Neural progenitor cell (in vitro differentiated cells): ENCODE measurements around the gene NFASC. TPM values are rescaled to one million over a fixed set of nuclear protein-coding genes. Genes with fewer than 3 reads are reported as not detected.

Experiments used
- DNase-seq: peaks from one replicate; pipeline ENCODE4 v3.0.0-alpha.2; 2016; ENCODE audit warnings: low spot score
- H2AFZ ChIP-seq: fragments of 200-600 bp; sonication (generic); replicated peaks from 2 replicates; pipeline ENCODE4 v1.6.1; 2016; ENCODE audit warnings: antibody characterized with exemption
- H3F3A ChIP-seq: fragments of 200-600 bp; sonication (generic); 2 replicates; pipeline ENCODE4 v1.6.1; 2016; ENCODE audit warnings: antibody characterized with exemption, low read depth
- H3K27ac ChIP-seq: fragments of 200-600 bp; sonication (generic); 2 replicates; pipeline ENCODE4 v1.5.1; 2016; ENCODE audit warnings: mild to moderate bottlenecking
- H3K27me3 ChIP-seq: fragments of 200-600 bp; sonication (generic); 2 replicates; pipeline ENCODE4 v1.6.1; 2016; ENCODE audit warnings: mild to moderate bottlenecking, moderate library complexity
- H3K36me3 ChIP-seq: fragments of 200-600 bp; sonication (generic); 2 replicates; pipeline ENCODE4 v1.5.1; 2016
- H3K4me1 ChIP-seq: fragments of 200-600 bp; sonication (generic); 2 replicates; pipeline ENCODE4 v1.6.1; 2016; ENCODE audit warnings: mixed run types
- H3K4me2 ChIP-seq: fragments of 200-600 bp; sonication (generic); 2 replicates; pipeline ENCODE4 v1.6.1; 2016
- H3K4me3 ChIP-seq: fragments of 200-600 bp; sonication (generic); 2 replicates; pipeline ENCODE4 v1.5.1; 2016
- H3K79me2 ChIP-seq: fragments of 200-600 bp; sonication (generic); 2 replicates; pipeline ENCODE4 v1.6.1; 2016; ENCODE audit warnings: low read depth
- H3K9ac ChIP-seq: fragments of 200-600 bp; sonication (generic); 2 replicates; pipeline ENCODE4 v1.6.1; 2016
- H3K9me3 ChIP-seq: fragments of 200-600 bp; sonication (generic); 2 replicates; pipeline ENCODE4 v1.5.1; 2016; ENCODE audit warnings: low read depth
- H4K20me1 ChIP-seq: fragments of 200-600 bp; sonication (generic); 2 replicates; pipeline ENCODE4 v1.6.1; 2016; ENCODE audit warnings: low read depth
- H3K27ac Mint-ChIP-seq: 3 replicates; pipeline ENCODE4 v1.8.0; 2021; ENCODE audit warnings: mixed read lengths
- H3K27me3 Mint-ChIP-seq: 2 replicates; pipeline ENCODE4 v1.8.0; 2022; ENCODE audit warnings: low read depth, mild to moderate bottlenecking, inconsistent platforms, moderate library complexity, mixed read lengths; ENCODE audit not compliant: insufficient read depth
- H3K36me3 Mint-ChIP-seq: 3 replicates; pipeline ENCODE4 v1.8.0; 2021; ENCODE audit warnings: mixed read lengths
- H3K4me1 Mint-ChIP-seq: 3 replicates; pipeline ENCODE4 v1.8.0; 2021; ENCODE audit warnings: mixed read lengths
- H3K4me3 Mint-ChIP-seq: 3 replicates; pipeline ENCODE4 v1.8.0; 2021; ENCODE audit warnings: mild to moderate bottlenecking, moderate library complexity, mixed read lengths
- H3K9me3 Mint-ChIP-seq: 3 replicates; pipeline ENCODE4 v1.8.0; 2020; ENCODE audit warnings: mixed read lengths
- EZH2 ChIP-seq: fragments of 200-600 bp; sonication (generic); IDR thresholded peaks from 2 replicates; pipeline ENCODE4 v1.6.1; 2017; ENCODE audit warnings: antibody characterized with exemption, mild to moderate bottlenecking, moderate library complexity
- EZH2phosphoT487 ChIP-seq: fragments of 200-600 bp; sonication (generic); IDR thresholded peaks from 2 replicates; pipeline ENCODE4 v1.6.1; 2017; ENCODE audit warnings: antibody characterized with exemption
- total RNA-seq: library from RNA; depleted of rRNA; stranded (reverse); fragments of >200 nt; gene quantifications from 2 replicates; pipeline ENCODE4 v1.2.3, GENCODE V29; 2015; ENCODE audit warnings: low replicate concordance
- TF ChIP-seq, protein P1 (sequence below): fragments of 200-600 bp; sonication (generic); IDR thresholded peaks from 2 replicates; pipeline ENCODE4 v1.5.1; 2017; ENCODE audit warnings: antibody characterized with exemption, mild to moderate bottlenecking

The NFASC gene
- total RNA-seq, 1 donor from 2014 or later = 2.5 TPM

DNA sequence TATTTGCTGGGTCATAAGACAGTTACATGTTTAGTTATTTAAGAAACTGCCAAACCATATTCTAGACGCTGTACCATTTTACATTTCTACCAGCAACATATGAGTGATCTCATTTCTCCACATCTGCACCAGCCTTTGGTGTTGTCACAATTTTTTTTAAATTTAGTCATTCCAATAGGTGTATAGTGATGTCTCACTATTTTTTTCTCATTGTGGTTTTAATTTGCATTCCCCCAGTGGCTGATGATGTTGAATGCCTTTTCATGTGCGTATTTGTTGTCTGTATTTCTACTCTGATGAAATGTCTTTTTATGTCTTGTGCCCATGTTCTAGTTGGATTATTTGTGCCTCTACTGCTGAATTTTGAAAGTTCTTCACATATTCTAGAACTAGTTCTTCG lies 38.4 kb downstream of the NFASC start:
- no peak overlapping the region for H3K4me3 Mint-ChIP-seq
- no peak for TF ChIP-seq EZH2phosphoT487
- TF ChIP-seq EZH2 = no peak
- TF ChIP-seq, protein P1, sequence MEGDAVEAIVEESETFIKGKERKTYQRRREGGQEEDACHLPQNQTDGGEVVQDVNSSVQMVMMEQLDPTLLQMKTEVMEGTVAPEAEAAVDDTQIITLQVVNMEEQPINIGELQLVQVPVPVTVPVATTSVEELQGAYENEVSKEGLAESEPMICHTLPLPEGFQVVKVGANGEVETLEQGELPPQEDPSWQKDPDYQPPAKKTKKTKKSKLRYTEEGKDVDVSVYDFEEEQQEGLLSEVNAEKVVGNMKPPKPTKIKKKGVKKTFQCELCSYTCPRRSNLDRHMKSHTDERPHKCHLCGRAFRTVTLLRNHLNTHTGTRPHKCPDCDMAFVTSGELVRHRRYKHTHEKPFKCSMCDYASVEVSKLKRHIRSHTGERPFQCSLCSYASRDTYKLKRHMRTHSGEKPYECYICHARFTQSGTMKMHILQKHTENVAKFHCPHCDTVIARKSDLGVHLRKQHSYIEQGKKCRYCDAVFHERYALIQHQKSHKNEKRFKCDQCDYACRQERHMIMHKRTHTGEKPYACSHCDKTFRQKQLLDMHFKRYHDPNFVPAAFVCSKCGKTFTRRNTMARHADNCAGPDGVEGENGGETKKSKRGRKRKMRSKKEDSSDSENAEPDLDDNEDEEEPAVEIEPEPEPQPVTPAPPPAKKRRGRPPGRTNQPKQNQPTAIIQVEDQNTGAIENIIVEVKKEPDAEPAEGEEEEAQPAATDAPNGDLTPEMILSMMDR = no peak
- no peaks in the 10 kb centered on the region for H3F3A ChIP-seq
- no peak overlapping the region for H3K9ac ChIP-seq
- H3K4me1 Mint-ChIP-seq = no peaks in the 10 kb centered on the region
- no peaks in the 10 kb centered on the region for H3K36me3 Mint-ChIP-seq
- no peaks in the 10 kb centered on the region for H3K9me3 ChIP-seq
- no peaks in the 10 kb centered on the region for H3K36me3 ChIP-seq
- no peaks in the 10 kb centered on the region for H3K27me3 Mint-ChIP-seq
- H3K4me1 ChIP-seq = no peaks in the 10 kb centered on the region
- H3K27ac Mint-ChIP-seq = no peak overlapping the region
- no peak overlapping the region for H3K4me3 ChIP-seq
- H2AFZ ChIP-seq = no peak overlapping the region
- no peaks in the 10 kb centered on the region for H4K20me1 ChIP-seq
- no peak overlapping the region for H3K27ac ChIP-seq
- H3K9me3 Mint-ChIP-seq = no peaks in the 10 kb centered on the region
- H3K27me3 ChIP-seq = no peaks in the 10 kb centered on the region
- H3K4me2 ChIP-seq = no peak overlapping the region
- H3K79me2 ChIP-seq = no peaks in the 10 kb centered on the region
- DNase-seq = no peak

DNA sequence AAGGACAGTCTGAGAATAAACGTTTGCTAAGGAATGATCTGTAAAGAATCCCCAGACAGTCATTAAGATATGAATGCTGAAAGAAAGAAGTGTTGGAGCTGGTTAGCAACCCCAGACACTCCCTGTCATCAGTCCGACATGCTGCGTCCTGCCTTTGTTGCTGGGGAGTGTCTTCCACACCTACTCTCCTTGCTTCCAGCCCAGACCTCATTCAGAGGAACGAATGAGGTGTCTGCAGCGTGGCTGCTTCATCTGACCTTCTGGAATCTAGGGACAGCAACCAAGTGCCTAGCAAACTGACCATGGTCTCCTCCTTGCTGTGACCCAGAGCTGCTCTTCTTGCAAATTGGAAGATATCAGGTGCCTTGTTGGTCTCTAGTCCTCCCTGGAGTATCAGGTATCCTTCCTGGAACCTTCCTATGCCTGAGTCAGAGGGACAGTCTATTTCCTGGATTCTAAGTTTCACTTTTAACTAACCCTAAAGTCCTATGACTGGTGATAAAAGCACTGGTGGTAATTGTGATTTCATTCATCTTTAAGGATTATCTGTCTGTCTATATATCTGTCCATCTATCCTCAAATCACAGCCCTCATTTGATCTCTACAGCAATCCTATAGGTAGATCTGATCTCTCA lies 45.3 kb downstream of the NFASC start:
- H3K4me1 ChIP-seq = peaks cover 13% of the 10 kb centered on the region
- H2AFZ ChIP-seq = no peak overlapping the region
- H3K9me3 ChIP-seq = no peaks in the 10 kb centered on the region
- no peak for DNase-seq
- no peaks in the 10 kb centered on the region for H3K36me3 ChIP-seq
- no peaks in the 10 kb centered on the region for H4K20me1 ChIP-seq
- no peak overlapping the region for H3K9ac ChIP-seq
- no peak overlapping the region for H3K27ac ChIP-seq
- Mint-ChIP-seq H3K36me3 (no peaks in the 10 kb centered on the region), H3K4me3 (no peak overlapping the region), H3K27ac (no peak overlapping the region), H3K27me3 (no peaks in the 10 kb centered on the region), H3K4me1 (peaks cover 14% of the 10 kb centered on the region), H3K9me3 (peaks cover 7% of the 10 kb centered on the region)
- peaks cover 15% of the 10 kb centered on the region for H3F3A ChIP-seq
- no peak overlapping the region for H3K4me2 ChIP-seq
- H3K4me3 ChIP-seq = no peak overlapping the region
- no peak for TF ChIP-seq EZH2phosphoT487
- TF ChIP-seq EZH2 = no peak
- TF ChIP-seq, protein P1 = no peak
- H3K27me3 ChIP-seq = no peaks in the 10 kb centered on the region
- H3K79me2 ChIP-seq = no peaks in the 10 kb centered on the region

DNA sequence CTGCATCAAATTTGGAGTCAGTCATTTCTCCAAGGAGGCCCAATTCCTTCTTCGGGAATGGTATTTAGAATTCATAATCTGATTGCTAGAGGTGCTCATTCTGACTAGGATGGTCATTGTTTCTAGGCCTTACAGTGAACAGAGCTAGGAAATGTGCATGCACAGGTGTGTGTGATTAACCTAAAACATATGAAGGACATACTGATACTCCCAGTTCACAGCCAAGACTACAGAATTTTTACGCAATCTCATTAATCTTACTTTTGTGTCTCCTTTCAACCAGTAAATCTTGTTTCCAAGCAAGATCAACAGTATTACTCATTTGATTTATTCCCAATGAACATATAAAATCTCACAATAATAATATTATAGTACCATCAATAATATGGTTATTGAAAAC lies 47.1 kb downstream of the NFASC start:
- Histone ChIP-seq H4K20me1 (no peaks in the 10 kb centered on the region), H3K9me3 (no peaks in the 10 kb centered on the region), H2AFZ (no peak overlapping the region), H3K36me3 (no peaks in the 10 kb centered on the region), H3K4me2 (no peak overlapping the region), H3K4me1 (peaks cover 17% of the 10 kb centered on the region), H3F3A (peaks cover 17% of the 10 kb centered on the region), H3K27ac (no peak overlapping the region), H3K27me3 (no peaks in the 10 kb centered on the region), H3K9ac (no peak overlapping the region), H3K4me3 (no peak overlapping the region), H3K79me2 (no peaks in the 10 kb centered on the region)
- peaks cover 7% of the 10 kb centered on the region for H3K9me3 Mint-ChIP-seq
- peaks cover 31% of the 10 kb centered on the region for H3K4me1 Mint-ChIP-seq
- H3K36me3 Mint-ChIP-seq = no peaks in the 10 kb centered on the region
- H3K27ac Mint-ChIP-seq = no peak overlapping the region
- peaks cover 2% of the 10 kb centered on the region for H3K27me3 Mint-ChIP-seq
- H3K4me3 Mint-ChIP-seq = no peak overlapping the region
- TF ChIP-seq, protein P1 = no peak
- no peak for TF ChIP-seq EZH2phosphoT487
- TF ChIP-seq EZH2 = no peak
- DNase-seq = no peak
